Measurements from ENCODE around the gene TTLL9. TPM values are rescaled to one million over a fixed set of nuclear protein-coding genes. Genes with fewer than 3 reads are reported as not detected.

The TTLL9 gene
- total and polyA plus RNA-seq, 2 donors (not counting 1 experiment from before 2014, with no cell fraction given) = 0.74 to 0.76 TPM

DNA sequence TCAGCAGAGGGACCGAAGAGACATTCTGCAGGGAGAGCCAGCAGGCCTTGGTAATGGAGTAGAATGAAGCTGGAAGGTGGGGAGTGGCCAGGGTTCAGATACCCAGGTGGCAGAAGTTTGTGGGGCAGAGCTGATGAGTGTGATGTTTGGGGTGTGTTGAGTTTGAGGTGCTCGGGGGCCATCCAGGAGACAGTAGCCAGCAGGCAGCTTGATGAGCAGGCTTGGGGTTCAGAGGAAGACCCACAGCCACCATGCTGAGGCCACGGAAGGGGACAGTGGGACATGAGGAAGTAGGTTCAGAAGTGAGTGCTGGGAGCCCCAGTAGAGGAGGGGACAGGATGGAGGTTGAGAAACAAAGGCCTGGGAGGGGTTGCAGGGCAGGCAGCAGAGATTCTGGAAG, 13.9 kb upstream of the TTLL9 start:
- ChIA-PET POLR2A (no interaction called here), CTCF (interaction anchor here (1.1 to 8.7 kb wide), 6 partner anchors 8 to 235 kb away, joined by 3 to 187 read pairs (median 14); partner anchors contain the start of genes FOXS1 and PDRG1)
- Histone ChIP-seq H4K20me1 (ENCODE audit: control insufficient read depth, insufficient read depth, low read length, poor library complexity, severe bottlenecking) (peaks cover 6% of the 10 kb centered on the region), H3K79me2 (ENCODE audit: control insufficient read depth, insufficient read depth, low read length) (no peaks in the 10 kb centered on the region), H3K4me1 (ENCODE audit: control insufficient read depth in 2 of 2, insufficient read depth in 2 of 2, low read length in 2 of 2) (peaks cover 19 to 23% of the 10 kb centered on the region in 2 donors), H3K27ac (ENCODE audit: low read length in 2 of 2) (no peak overlapping the region), H3K27me3 (replicated peaks in 1 of 4; ENCODE audit: control extremely low read depth in 1 of 4, control insufficient read depth in 3 of 4, insufficient read depth in 4 of 4, low read length in 3 of 4) (peaks cover 0 to 31% (median 10%) of the 10 kb centered on the region in 4 experiments), H3K36me3 (replicated peaks in 1 of 2; ENCODE audit: control extremely low read depth in 1 of 2, control insufficient read depth in 1 of 2, extremely low read depth in 1 of 2, insufficient read depth in 2 of 2, low read length in 1 of 2) (no peaks in the 10 kb centered on the region), H3K4me2 (replicated peaks; ENCODE audit: low read depth, low read length, poor library complexity, severe bottlenecking) (no peak overlapping the region), H3K4me3 (ENCODE audit: control extremely low read depth in 1 of 5, extremely low read depth in 1 of 5, insufficient read depth in 1 of 5, low read depth in 2 of 5, low read length in 4 of 5) (no peak overlapping the region), H3K9me3 (ENCODE audit: control extremely low read depth in 1 of 3, control insufficient read depth in 2 of 3, insufficient read depth in 1 of 3, low read length in 2 of 3) (peaks cover 0 to 5% (median 0%) of the 10 kb centered on the region in 3 donors), H2AFZ (ENCODE audit: insufficient read depth, low read depth, low read length, poor library complexity, severe bottlenecking) (no peak overlapping the region), H3K9ac (ENCODE audit: low read length) (no peak overlapping the region)
- ATAC-seq (ENCODE audit: low read depth) (no peak), DNase-seq (no peak)
- 76% methylated on average over 3 of the region's 3 CpGs for WGBS (ENCODE audit: insufficient coverage)
- TF ChIP-seq, protein P1, sequence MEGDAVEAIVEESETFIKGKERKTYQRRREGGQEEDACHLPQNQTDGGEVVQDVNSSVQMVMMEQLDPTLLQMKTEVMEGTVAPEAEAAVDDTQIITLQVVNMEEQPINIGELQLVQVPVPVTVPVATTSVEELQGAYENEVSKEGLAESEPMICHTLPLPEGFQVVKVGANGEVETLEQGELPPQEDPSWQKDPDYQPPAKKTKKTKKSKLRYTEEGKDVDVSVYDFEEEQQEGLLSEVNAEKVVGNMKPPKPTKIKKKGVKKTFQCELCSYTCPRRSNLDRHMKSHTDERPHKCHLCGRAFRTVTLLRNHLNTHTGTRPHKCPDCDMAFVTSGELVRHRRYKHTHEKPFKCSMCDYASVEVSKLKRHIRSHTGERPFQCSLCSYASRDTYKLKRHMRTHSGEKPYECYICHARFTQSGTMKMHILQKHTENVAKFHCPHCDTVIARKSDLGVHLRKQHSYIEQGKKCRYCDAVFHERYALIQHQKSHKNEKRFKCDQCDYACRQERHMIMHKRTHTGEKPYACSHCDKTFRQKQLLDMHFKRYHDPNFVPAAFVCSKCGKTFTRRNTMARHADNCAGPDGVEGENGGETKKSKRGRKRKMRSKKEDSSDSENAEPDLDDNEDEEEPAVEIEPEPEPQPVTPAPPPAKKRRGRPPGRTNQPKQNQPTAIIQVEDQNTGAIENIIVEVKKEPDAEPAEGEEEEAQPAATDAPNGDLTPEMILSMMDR (IDR thresholded peaks at IDR 0.05) = no peak
- TF ChIP-seq EZH2 (IDR thresholded peaks at IDR 0.05; ENCODE audit: borderline replicate concordance, insufficient read depth, low read depth, low read length, poor library complexity, severe bottlenecking) = no peak
- H3K9me3 Mint-ChIP-seq (ENCODE audit: insufficient read depth) = no peaks in the 10 kb centered on the region
- no peak overlapping the region for H3K4me3 Mint-ChIP-seq
- peaks cover 20% of the 10 kb centered on the region for H3K4me1 Mint-ChIP-seq
- intact Hi-C loops (cut with micrococcal nuclease) = no loop called here
- H3K27me3 Mint-ChIP-seq = peaks cover 6% of the 10 kb centered on the region
- no peak overlapping the region for H3K27ac Mint-ChIP-seq

Data from B cell (primary cell).